Measurements from ENCODE around the gene HDAC9.

The HDAC9 gene

GRCh38 chr7:18873734-18874336 lies 378.3 kb downstream of the HDAC9 start:
- no peak for DNase-seq (ENCODE audit: low read depth in 2 of 2, low spot score in 1 of 2)

- no peak for DNase-seq (ENCODE audit: low read depth in 2 of 2, low spot score in 1 of 2)
Measured at GRCh38 chr7:18874880-18875279, 379.3 kb downstream of the HDAC9 start.

- no peak for DNase-seq (ENCODE audit: low read depth in 2 of 2, low spot score in 1 of 2)
Measured at GRCh38 chr7:18877874-18878273, 382.3 kb downstream of the HDAC9 start.

GRCh38 chr7:18886832-18887231 lies 391.3 kb downstream of the HDAC9 start:
- DNase-seq (ENCODE audit: low read depth in 2 of 2, low spot score in 1 of 2), result no peak

- DNase-seq (ENCODE audit: low read depth in 2 of 2, low spot score in 1 of 2), result no peak
Measured at GRCh38 chr7:18889436-18889835, 393.9 kb downstream of the HDAC9 start.

GRCh38 chr7:18890134-18890533 lies 394.6 kb downstream of the HDAC9 start:
- no peak for DNase-seq (ENCODE audit: low read depth in 2 of 2, low spot score in 1 of 2)

- no peak for DNase-seq (ENCODE audit: low read depth in 2 of 2, low spot score in 1 of 2)
Measured at GRCh38 chr7:18890885-18891621, 395.5 kb downstream of the HDAC9 start.

GRCh38 chr7:18893156-18893555 lies 397.6 kb downstream of the HDAC9 start:
- no peak for DNase-seq (ENCODE audit: low read depth in 2 of 2, low spot score in 1 of 2)

GRCh38 chr7:18894155-18894554 lies 398.6 kb downstream of the HDAC9 start:
- no peak for DNase-seq (ENCODE audit: low read depth in 2 of 2, low spot score in 1 of 2)

GRCh38 chr7:18895456-18895855 lies 399.9 kb downstream of the HDAC9 start:
- DNase-seq (ENCODE audit: low read depth in 2 of 2, low spot score in 1 of 2), result no peak

- no peak for DNase-seq (ENCODE audit: low read depth in 2 of 2, low spot score in 1 of 2)
Measured at GRCh38 chr7:18896343-18896975, 400.9 kb downstream of the HDAC9 start.

- DNase-seq (ENCODE audit: low read depth in 2 of 2, low spot score in 1 of 2), result no peak
Measured at GRCh38 chr7:18900236-18900635, 404.7 kb downstream of the HDAC9 start.

GRCh38 chr7:18900803-18901202 lies 405.3 kb downstream of the HDAC9 start:
- no peak for DNase-seq (ENCODE audit: low read depth in 2 of 2, low spot score in 1 of 2)

- DNase-seq (ENCODE audit: low read depth in 2 of 2, low spot score in 1 of 2), result no peak
Measured at GRCh38 chr7:18901351-18901750, 405.8 kb downstream of the HDAC9 start.

- no peak for DNase-seq (ENCODE audit: low read depth in 2 of 2, low spot score in 1 of 2)
Measured at GRCh38 chr7:18901982-18902421, 406.5 kb downstream of the HDAC9 start.

GRCh38 chr7:18902892-18903291 lies 407.3 kb downstream of the HDAC9 start:
- no peak for DNase-seq (ENCODE audit: low read depth in 2 of 2, low spot score in 1 of 2)

GRCh38 chr7:18903695-18904094 lies 408.1 kb downstream of the HDAC9 start:
- DNase-seq (ENCODE audit: low read depth in 2 of 2, low spot score in 1 of 2), result no peak

- no peak for DNase-seq (ENCODE audit: low read depth in 2 of 2, low spot score in 1 of 2)
Measured at GRCh38 chr7:18905316-18905943, 409.9 kb downstream of the HDAC9 start.

- no peak for DNase-seq (ENCODE audit: low read depth in 2 of 2, low spot score in 1 of 2)
Measured at GRCh38 chr7:18906901-18907300, 411.4 kb downstream of the HDAC9 start.

- DNase-seq (ENCODE audit: low read depth in 2 of 2, low spot score in 1 of 2), result no peak
Measured at GRCh38 chr7:18913106-18913505, 417.6 kb downstream of the HDAC9 start.

- no peak for DNase-seq (ENCODE audit: low read depth in 2 of 2, low spot score in 1 of 2)
Measured at GRCh38 chr7:18916826-18917225, 421.3 kb downstream of the HDAC9 start.

GRCh38 chr7:18927134-18927533 lies 431.6 kb downstream of the HDAC9 start:
- DNase-seq (ENCODE audit: low read depth in 2 of 2, low spot score in 1 of 2), result no peak

Measured in stimulated activated CD8-positive, alpha-beta memory T cell treated with anti-CD3 and anti-CD28 coated beads, Interleukin-4, amount 100 ng/mL, for 1 hour (primary cell).